Smooth muscle cell (in vitro differentiated cells): ENCODE measurements around the gene PPP1R14C. TPM values are rescaled to one million over a fixed set of nuclear protein-coding genes. Genes with fewer than 3 reads are reported as not detected.

Source experiments
- DNase-seq: peaks from one replicate; lab custom pipeline; 2025; ENCODE audit not compliant: unreplicated experiment; lab: John Stamatoyannopoulos, UW
- H2AFZ ChIP-seq: fragments of 200-600 bp; sonication (generic); 2 replicates; pipeline ENCODE4 v1.6.0; 2016; ENCODE audit warnings: antibody characterized with exemption, low read depth, mild to moderate bottlenecking
- H3F3A ChIP-seq: fragments of 200-600 bp; sonication (generic); 2 replicates; pipeline ENCODE4 v1.6.0; 2017; ENCODE audit warnings: antibody characterized with exemption, low read depth
- H3K27ac ChIP-seq: fragments of 200-600 bp; sonication (generic); 2 replicates; pipeline ENCODE4 v1.5.1; 2016; ENCODE audit warnings: low read depth, mild to moderate bottlenecking
- H3K27me3 ChIP-seq: fragments of 200-600 bp; sonication (generic); 2 replicates; pipeline ENCODE4 v1.6.1; 2016; ENCODE audit warnings: low read depth, mild to moderate bottlenecking
- H3K36me3 ChIP-seq: fragments of 200-600 bp; sonication (generic); 2 replicates; pipeline ENCODE4 v1.5.1; 2016; ENCODE audit warnings: low read depth
- H3K4me1 ChIP-seq: fragments of 200-600 bp; sonication (generic); 2 replicates; pipeline ENCODE4 v1.5.1; 2016; ENCODE audit warnings: low read depth
- H3K4me2 ChIP-seq: fragments of 200-600 bp; sonication (generic); 2 replicates; pipeline ENCODE4 v1.6.0; 2016; ENCODE audit warnings: mild to moderate bottlenecking
- H3K4me3 ChIP-seq: fragments of 200-600 bp; sonication (generic); 2 replicates; pipeline ENCODE4 v1.5.1; 2016; ENCODE audit warnings: mild to moderate bottlenecking
- H3K79me2 ChIP-seq: fragments of 200-600 bp; sonication (generic); 2 replicates; pipeline ENCODE4 v1.6.0; 2016; ENCODE audit warnings: low read depth, mild to moderate bottlenecking
- H3K9ac ChIP-seq: fragments of 200-600 bp; sonication (generic); 2 replicates; pipeline ENCODE4 v1.6.0; 2016; ENCODE audit warnings: low read depth
- H3K9me3 ChIP-seq: fragments of 200-600 bp; sonication (generic); replicated peaks from 2 replicates; pipeline ENCODE4 v1.5.1; 2016; ENCODE audit warnings: low read depth
- H4K20me1 ChIP-seq: fragments of 200-600 bp; sonication (generic); 2 replicates; pipeline ENCODE4 v1.6.0; 2016; ENCODE audit warnings: low read depth
- CTCF ChIP-seq: fragments of 200-600 bp; sonication (generic); IDR thresholded peaks from 2 replicates; pipeline ENCODE4 v1.5.1; 2017; ENCODE audit warnings: borderline replicate concordance, mild to moderate bottlenecking, antibody characterized with exemption; ENCODE audit not compliant: insufficient read depth, poor library complexity, severe bottlenecking
- WGBS: methylation state at CpG from one replicate; pipeline ENCODE4 v1.1.7; 2016; ENCODE audit warnings: low lambda C conversion rate; 5-methylcytosine and 5-hydroxymethylcytosine counted together
- polyA plus RNA-seq: library from polyadenylated mRNA; unstranded; fragments of >200 nt; fragmentation: Nextera tagmentation; extraction: Ambion mirVana; gene quantifications from 2 replicates; pipeline ENCODE4 v1.2.1, GENCODE V29; 2016
- total RNA-seq: library from RNA; depleted of rRNA; stranded (reverse); fragments of >200 nt; gene quantifications from 2 replicates; pipeline ENCODE4 v1.2.3, GENCODE V29; 2014

Gene PPP1R14C
- total and polyA plus RNA-seq, 2 experiments from 2014 or later = 2.6 to 7.9 TPM

- Histone ChIP-seq H3K4me1 (peaks cover 26% of the 10 kb centered on the region), H3K79me2 (no peaks in the 10 kb centered on the region), H3K9me3 (no peaks in the 10 kb centered on the region), H3K9ac (peak overlapping the region; percentile 8), H3K4me2 (peak overlapping the region; percentile 59), H3K4me3 (no peak overlapping the region), H3K27ac (peak overlapping the region; percentile 95), H4K20me1 (no peaks in the 10 kb centered on the region), H2AFZ (no peak overlapping the region), H3K36me3 (no peaks in the 10 kb centered on the region), H3F3A (peaks cover 9% of the 10 kb centered on the region), H3K27me3 (no peaks in the 10 kb centered on the region)
- TF ChIP-seq CTCF = no peak
- DNase-seq = no peak
- 71% methylated on average over 7 of the region's 7 CpGs for WGBS
Measured at GRCh38 chr6:150266963-150267685, 124.3 kb downstream of the PPP1R14C start.

GRCh38 chr6:150267686-150268561 is 125.1 kb downstream of the PPP1R14C start:
- H2AFZ ChIP-seq = peak overlapping the region; percentile 0
- peaks cover 31% of the 10 kb centered on the region for H3K4me1 ChIP-seq
- no peaks in the 10 kb centered on the region for H3K9me3 ChIP-seq
- TF ChIP-seq CTCF = no peak
- no peaks in the 10 kb centered on the region for H3K27me3 ChIP-seq
- peak overlapping the region; percentile 95 for H3K27ac ChIP-seq
- H3K79me2 ChIP-seq = no peaks in the 10 kb centered on the region
- peak; percentile 6 for DNase-seq
- H4K20me1 ChIP-seq = no peaks in the 10 kb centered on the region
- H3F3A ChIP-seq = peaks cover 9% of the 10 kb centered on the region
- peak overlapping the region; percentile 72 for H3K9ac ChIP-seq
- peak overlapping the region; percentile 59 for H3K4me2 ChIP-seq
- H3K4me3 ChIP-seq = no peak overlapping the region
- 39% methylated on average over 11 of the region's 11 CpGs for WGBS
- no peaks in the 10 kb centered on the region for H3K36me3 ChIP-seq

GRCh38 chr6:150269130-150269856 is 126.4 kb downstream of the PPP1R14C start:
- no peaks in the 10 kb centered on the region for H3K9me3 ChIP-seq
- no peak overlapping the region for H2AFZ ChIP-seq
- peaks cover 9% of the 10 kb centered on the region for H3F3A ChIP-seq
- H3K4me1 ChIP-seq = peaks cover 31% of the 10 kb centered on the region
- H3K4me2 ChIP-seq = no peak overlapping the region
- no peak overlapping the region for H3K4me3 ChIP-seq
- H3K79me2 ChIP-seq = no peaks in the 10 kb centered on the region
- no peaks in the 10 kb centered on the region for H3K27me3 ChIP-seq
- TF ChIP-seq CTCF = no peak
- H3K36me3 ChIP-seq = no peaks in the 10 kb centered on the region
- H3K27ac ChIP-seq = peak overlapping the region; percentile 95
- WGBS = 84% methylated on average over 6 of the region's 6 CpGs
- no peaks in the 10 kb centered on the region for H4K20me1 ChIP-seq
- H3K9ac ChIP-seq = peak overlapping the region; percentile 63
- DNase-seq = no peak
